ENCODE results near the gene NEIL3. TPM values are rescaled to one million over a fixed set of nuclear protein-coding genes. Genes with fewer than 3 reads are reported as not detected.

The NEIL3 gene
- total RNA-seq, 1 experiment from 2014 or later: 6.3 TPM

- Histone ChIP-seq H2BK12ac (ENCODE audit: insufficient read length, low read depth, low read length) (no peak overlapping the region), H3K79me2 (ENCODE audit: insufficient read depth, low read length) (no peaks in the 10 kb centered on the region), H2AK5ac (ENCODE audit: insufficient read length, low read length) (no peak overlapping the region), H3K14ac (ENCODE audit: insufficient read depth, low read length) (no peak overlapping the region), H2BK5ac (ENCODE audit: insufficient read length, low read length) (no peak overlapping the region), H2BK20ac (ENCODE audit: low read depth, low read length, poor library complexity, severe bottlenecking) (no peak overlapping the region), H2AFZ (ENCODE audit: low read length) (peak overlapping the region; percentile 75), H3K4me2 (ENCODE audit: insufficient read depth, insufficient read length, low read length) (peak overlapping the region; percentile 49), H3K4me1 (ENCODE audit: insufficient read depth, low read length) (no peaks in the 10 kb centered on the region), H3K4ac (ENCODE audit: low read depth, low read length) (no peak overlapping the region), H3K27ac (ENCODE audit: insufficient read length, low read depth, low read length) (no peak overlapping the region), H2BK120ac (ENCODE audit: low read depth, low read length, poor library complexity, severe bottlenecking) (no peak overlapping the region), H3K23ac (ENCODE audit: insufficient read length, low read depth, low read length) (no peak overlapping the region), H3T11ph (ENCODE audit: low read length) (no peak overlapping the region), H3K9me3 (ENCODE audit: control insufficient read depth, low read depth, low read length) (no peaks in the 10 kb centered on the region), H3K9ac (ENCODE audit: extremely low read depth, insufficient read length, low read length) (no peak overlapping the region), H3K27me3 (ENCODE audit: insufficient read depth, low read length) (no peaks in the 10 kb centered on the region), H2BK15ac (ENCODE audit: low read depth, low read length) (no peak overlapping the region), H3K79me1 (ENCODE audit: insufficient read depth, low read depth, low read length, poor library complexity, severe bottlenecking) (no peaks in the 10 kb centered on the region), H4K20me1 (ENCODE audit: control insufficient read depth, insufficient read depth, insufficient read length) (no peaks in the 10 kb centered on the region), H4K8ac (replicated peaks; ENCODE audit: insufficient read length, low read depth, low read length) (no peak overlapping the region), H3K23me2 (ENCODE audit: insufficient read length, low read depth, low read length, poor library complexity, severe bottlenecking) (peaks cover 2% of the 10 kb centered on the region), H3K56ac (ENCODE audit: insufficient read length, low read depth, low read length) (no peak overlapping the region), H3K18ac (ENCODE audit: insufficient read length, low read depth, low read length) (no peak overlapping the region), H4K91ac (ENCODE audit: insufficient read length, low read depth, low read length) (no peak overlapping the region), H4K5ac (ENCODE audit: insufficient read length, low read depth, low read length) (no peak overlapping the region)
- no peak for DNase-seq
- no peaks in the 10 kb centered on the region; a peak in 1 of 5 replicates for H3K9me3 Mint-ChIP-seq
- no CpG with 5 or more reads among the region's 8 CpGs for WGBS (ENCODE audit: extremely low coverage, insufficient read length, low lambda C conversion rate)
- H3K27me3 Mint-ChIP-seq (ENCODE audit: low read depth): no peaks in the 10 kb centered on the region
- peaks cover 12 to 18% of the 10 kb centered on the region in 2 experiments for H3K4me1 Mint-ChIP-seq
- no peak for TF ChIP-seq CTCF (conservative IDR thresholded peaks at IDR 0.05)
- peak overlapping the region; percentile 89 to 93 for H3K4me3 Mint-ChIP-seq
- H3K27ac Mint-ChIP-seq: no peak overlapping the region
- H3K36me3 Mint-ChIP-seq (ENCODE audit: insufficient read depth in 1 of 3, low read depth in 3 of 3): no peaks in the 10 kb centered on the region
These were observed 690 bp upstream of the NEIL3 start for GRCh38 chr4:177308847-177309521.

Measured in H9 (cell line).